ENCODE measurements around the gene PTPN14. TPM values are rescaled to one million over a fixed set of nuclear protein-coding genes. Genes with fewer than 3 reads are reported as not detected.

PTPN14 gene
- total and polyA plus RNA-seq, 2 of the 8 experiments (the other 6 are each of a cell fraction or from before 2014, with no cell fraction given): 14.4 to 93.6 TPM

- TF ChIP-seq, protein P1, sequence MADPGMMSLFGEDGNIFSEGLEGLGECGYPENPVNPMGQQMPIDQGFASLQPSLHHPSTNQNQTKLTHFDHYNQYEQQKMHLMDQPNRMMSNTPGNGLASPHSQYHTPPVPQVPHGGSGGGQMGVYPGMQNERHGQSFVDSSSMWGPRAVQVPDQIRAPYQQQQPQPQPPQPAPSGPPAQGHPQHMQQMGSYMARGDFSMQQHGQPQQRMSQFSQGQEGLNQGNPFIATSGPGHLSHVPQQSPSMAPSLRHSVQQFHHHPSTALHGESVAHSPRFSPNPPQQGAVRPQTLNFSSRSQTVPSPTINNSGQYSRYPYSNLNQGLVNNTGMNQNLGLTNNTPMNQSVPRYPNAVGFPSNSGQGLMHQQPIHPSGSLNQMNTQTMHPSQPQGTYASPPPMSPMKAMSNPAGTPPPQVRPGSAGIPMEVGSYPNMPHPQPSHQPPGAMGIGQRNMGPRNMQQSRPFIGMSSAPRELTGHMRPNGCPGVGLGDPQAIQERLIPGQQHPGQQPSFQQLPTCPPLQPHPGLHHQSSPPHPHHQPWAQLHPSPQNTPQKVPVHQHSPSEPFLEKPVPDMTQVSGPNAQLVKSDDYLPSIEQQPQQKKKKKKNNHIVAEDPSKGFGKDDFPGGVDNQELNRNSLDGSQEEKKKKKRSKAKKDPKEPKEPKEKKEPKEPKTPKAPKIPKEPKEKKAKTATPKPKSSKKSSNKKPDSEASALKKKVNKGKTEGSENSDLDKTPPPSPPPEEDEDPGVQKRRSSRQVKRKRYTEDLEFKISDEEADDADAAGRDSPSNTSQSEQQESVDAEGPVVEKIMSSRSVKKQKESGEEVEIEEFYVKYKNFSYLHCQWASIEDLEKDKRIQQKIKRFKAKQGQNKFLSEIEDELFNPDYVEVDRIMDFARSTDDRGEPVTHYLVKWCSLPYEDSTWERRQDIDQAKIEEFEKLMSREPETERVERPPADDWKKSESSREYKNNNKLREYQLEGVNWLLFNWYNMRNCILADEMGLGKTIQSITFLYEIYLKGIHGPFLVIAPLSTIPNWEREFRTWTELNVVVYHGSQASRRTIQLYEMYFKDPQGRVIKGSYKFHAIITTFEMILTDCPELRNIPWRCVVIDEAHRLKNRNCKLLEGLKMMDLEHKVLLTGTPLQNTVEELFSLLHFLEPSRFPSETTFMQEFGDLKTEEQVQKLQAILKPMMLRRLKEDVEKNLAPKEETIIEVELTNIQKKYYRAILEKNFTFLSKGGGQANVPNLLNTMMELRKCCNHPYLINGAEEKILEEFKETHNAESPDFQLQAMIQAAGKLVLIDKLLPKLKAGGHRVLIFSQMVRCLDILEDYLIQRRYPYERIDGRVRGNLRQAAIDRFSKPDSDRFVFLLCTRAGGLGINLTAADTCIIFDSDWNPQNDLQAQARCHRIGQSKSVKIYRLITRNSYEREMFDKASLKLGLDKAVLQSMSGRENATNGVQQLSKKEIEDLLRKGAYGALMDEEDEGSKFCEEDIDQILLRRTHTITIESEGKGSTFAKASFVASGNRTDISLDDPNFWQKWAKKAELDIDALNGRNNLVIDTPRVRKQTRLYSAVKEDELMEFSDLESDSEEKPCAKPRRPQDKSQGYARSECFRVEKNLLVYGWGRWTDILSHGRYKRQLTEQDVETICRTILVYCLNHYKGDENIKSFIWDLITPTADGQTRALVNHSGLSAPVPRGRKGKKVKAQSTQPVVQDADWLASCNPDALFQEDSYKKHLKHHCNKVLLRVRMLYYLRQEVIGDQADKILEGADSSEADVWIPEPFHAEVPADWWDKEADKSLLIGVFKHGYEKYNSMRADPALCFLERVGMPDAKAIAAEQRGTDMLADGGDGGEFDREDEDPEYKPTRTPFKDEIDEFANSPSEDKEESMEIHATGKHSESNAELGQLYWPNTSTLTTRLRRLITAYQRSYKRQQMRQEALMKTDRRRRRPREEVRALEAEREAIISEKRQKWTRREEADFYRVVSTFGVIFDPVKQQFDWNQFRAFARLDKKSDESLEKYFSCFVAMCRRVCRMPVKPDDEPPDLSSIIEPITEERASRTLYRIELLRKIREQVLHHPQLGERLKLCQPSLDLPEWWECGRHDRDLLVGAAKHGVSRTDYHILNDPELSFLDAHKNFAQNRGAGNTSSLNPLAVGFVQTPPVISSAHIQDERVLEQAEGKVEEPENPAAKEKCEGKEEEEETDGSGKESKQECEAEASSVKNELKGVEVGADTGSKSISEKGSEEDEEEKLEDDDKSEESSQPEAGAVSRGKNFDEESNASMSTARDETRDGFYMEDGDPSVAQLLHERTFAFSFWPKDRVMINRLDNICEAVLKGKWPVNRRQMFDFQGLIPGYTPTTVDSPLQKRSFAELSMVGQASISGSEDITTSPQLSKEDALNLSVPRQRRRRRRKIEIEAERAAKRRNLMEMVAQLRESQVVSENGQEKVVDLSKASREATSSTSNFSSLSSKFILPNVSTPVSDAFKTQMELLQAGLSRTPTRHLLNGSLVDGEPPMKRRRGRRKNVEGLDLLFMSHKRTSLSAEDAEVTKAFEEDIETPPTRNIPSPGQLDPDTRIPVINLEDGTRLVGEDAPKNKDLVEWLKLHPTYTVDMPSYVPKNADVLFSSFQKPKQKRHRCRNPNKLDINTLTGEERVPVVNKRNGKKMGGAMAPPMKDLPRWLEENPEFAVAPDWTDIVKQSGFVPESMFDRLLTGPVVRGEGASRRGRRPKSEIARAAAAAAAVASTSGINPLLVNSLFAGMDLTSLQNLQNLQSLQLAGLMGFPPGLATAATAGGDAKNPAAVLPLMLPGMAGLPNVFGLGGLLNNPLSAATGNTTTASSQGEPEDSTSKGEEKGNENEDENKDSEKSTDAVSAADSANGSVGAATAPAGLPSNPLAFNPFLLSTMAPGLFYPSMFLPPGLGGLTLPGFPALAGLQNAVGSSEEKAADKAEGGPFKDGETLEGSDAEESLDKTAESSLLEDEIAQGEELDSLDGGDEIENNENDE (IDR thresholded peaks at IDR 0.05; ENCODE audit: insufficient replicate concordance, low read length): no peak
- TF ChIP-seq SIN3A (conservative IDR thresholded peaks at IDR 0.05 in 1 of 2, IDR thresholded peaks at IDR 0.05 in 1 of 2; ENCODE audit: low read depth in 1 of 2, low read length in 2 of 2) (no peak), USF2 (IDR thresholded peaks at IDR 0.05; ENCODE audit: low read length) (no peak), GTF2F1 (IDR thresholded peaks at IDR 0.05; ENCODE audit: borderline replicate concordance, low read depth, low read length) (no peak)
These were observed 147.2 kb downstream of the PTPN14 start (continued) for GRCh38 chr1:214404154-214404553.
